HUES64 (cell line): ENCODE data around the gene BCHE.

Experiments
- H3K27ac ChIP-seq: 2 replicates; pipeline ENCODE4 v1.7.0; 2013; ENCODE audit warnings: low read depth, low read length, inconsistent platforms
- H3K27me3 ChIP-seq: 2 replicates; pipeline ENCODE4 v1.6.1; 2013; ENCODE audit warnings: mild to moderate bottlenecking, low read length; ENCODE audit not compliant: insufficient read depth
- H3K36me3 ChIP-seq: 2 replicates; pipeline ENCODE4 v1.6.1; 2013; ENCODE audit warnings: mild to moderate bottlenecking, low read length; ENCODE audit not compliant: insufficient read depth
- H3K4me1 ChIP-seq: 2 replicates; pipeline ENCODE4 v1.6.1; 2013; ENCODE audit warnings: mild to moderate bottlenecking, low read length, moderate library complexity; ENCODE audit not compliant: insufficient read depth
- H3K4me3 ChIP-seq: 2 replicates; pipeline ENCODE4 v1.5.1; 2013; ENCODE audit warnings: mild to moderate bottlenecking, low read length, moderate library complexity
- H3K9ac ChIP-seq: 2 replicates; pipeline ENCODE4 v1.6.1; 2013; ENCODE audit warnings: mild to moderate bottlenecking, low read depth, low read length
- H3K9me3 ChIP-seq: 2 replicates; pipeline ENCODE4 v1.6.1; 2013; ENCODE audit warnings: low read depth, low read length; ENCODE audit not compliant: insufficient read depth
- WGBS: fragments of 150-250, 120-280 bp; methylation state at CpG from one replicate; pipeline ENCODE4 v1.1.7; 2013; ENCODE audit warnings: missing lambda C conversion rate; 5-methylcytosine and 5-hydroxymethylcytosine counted together

The BCHE gene

DNA sequence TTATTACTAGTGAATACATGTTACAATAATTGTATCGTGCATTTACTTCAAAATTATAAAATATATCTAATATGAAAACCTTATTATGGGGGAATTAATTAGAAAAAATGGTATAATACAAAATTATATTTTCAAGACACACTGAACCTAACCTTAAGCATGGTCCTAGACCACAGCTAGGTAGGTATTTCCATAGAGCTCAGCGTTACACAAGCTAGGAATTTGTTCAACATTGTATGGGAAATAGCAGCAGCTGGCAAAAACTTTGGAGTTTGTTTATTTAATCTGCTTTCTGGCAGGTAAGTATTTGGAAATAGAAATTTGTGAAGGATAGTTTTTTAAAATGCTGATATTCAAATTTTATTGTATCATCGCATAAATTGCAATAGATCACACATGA, 52.9 kb downstream of the BCHE start:
- Histone ChIP-seq H3K27ac (no peak overlapping the region), H3K4me3 (no peak overlapping the region), H3K9me3 (no peaks in the 10 kb centered on the region), H3K4me1 (no peaks in the 10 kb centered on the region), H3K9ac (no peak overlapping the region), H3K27me3 (no peaks in the 10 kb centered on the region), H3K36me3 (no peaks in the 10 kb centered on the region)
- 96% methylated on average over 1 of the region's 3 CpGs for WGBS

DNA sequence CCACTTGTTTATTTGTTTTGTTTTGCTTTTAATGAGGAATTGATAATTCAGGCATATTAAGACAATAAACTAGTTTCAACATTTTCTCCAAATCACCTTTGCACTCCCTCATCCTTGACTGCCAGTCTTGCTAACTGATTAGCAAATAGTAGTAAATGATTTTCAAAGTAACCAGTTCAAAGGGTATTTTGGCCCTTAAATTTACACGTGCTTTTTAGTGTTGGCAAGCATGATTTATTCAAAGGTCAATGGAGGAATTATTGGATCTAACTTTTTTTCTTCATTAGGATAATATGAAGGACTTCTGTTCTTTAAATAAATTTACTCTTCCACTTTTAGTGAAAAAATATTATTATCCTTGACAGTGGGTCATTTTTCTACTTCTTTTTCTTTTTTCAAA, 53.8 kb downstream of the BCHE start:
- no peaks in the 10 kb centered on the region for H3K9me3 ChIP-seq
- no peak overlapping the region for H3K4me3 ChIP-seq
- H3K4me1 ChIP-seq = no peaks in the 10 kb centered on the region
- whole genome bisulfite sequencing = 77% methylated on average over 1 of the region's 1 CpG
- no peak overlapping the region for H3K27ac ChIP-seq
- H3K27me3 ChIP-seq = no peaks in the 10 kb centered on the region
- no peak overlapping the region for H3K9ac ChIP-seq
- no peaks in the 10 kb centered on the region for H3K36me3 ChIP-seq

DNA sequence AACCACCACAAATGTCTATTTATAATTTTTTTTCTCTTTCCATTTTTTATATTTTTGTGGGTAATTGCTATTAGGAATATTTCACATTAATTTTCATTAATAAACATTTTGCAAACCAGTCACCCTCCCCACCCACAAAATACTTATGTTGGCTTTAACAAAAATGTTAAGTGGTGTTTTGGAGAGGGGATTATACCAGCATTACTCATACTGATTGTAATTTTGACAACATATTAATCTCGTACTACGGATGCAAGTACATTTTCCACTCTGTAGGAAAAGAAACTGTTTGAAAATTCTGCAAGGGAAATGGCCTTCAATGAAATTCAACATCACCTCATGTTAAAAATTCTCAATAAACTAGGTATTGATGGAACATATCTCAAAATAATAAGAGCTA, 58.3 kb downstream of the BCHE start:
- Histone ChIP-seq H3K36me3 (no peaks in the 10 kb centered on the region), H3K27me3 (no peaks in the 10 kb centered on the region), H3K9me3 (no peaks in the 10 kb centered on the region), H3K4me3 (no peak overlapping the region), H3K27ac (no peak overlapping the region), H3K9ac (no peak overlapping the region), H3K4me1 (no peaks in the 10 kb centered on the region)
- WGBS = 100% methylated on average over 2 of the region's 2 CpGs

DNA sequence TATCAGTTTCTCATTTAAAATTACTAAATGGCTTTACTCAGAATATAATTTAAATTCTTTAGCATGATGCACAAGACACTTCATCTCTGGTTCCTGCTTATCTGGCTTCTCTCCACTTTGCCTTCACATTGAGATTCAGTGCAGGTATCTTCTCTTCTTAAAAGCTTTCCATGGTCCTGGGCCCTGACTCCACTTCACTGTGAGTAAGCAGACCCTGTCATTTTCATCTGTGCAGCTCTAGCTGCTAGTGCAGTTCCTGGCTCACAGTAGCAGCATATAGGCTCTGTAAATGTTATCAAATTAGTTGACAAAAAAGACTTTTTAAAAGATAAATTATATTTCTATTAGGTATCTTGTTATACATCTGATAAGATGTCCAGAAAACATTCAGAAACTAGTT, 58.8 kb downstream of the BCHE start:
- no peak overlapping the region for H3K27ac ChIP-seq
- no peaks in the 10 kb centered on the region for H3K9me3 ChIP-seq
- no peaks in the 10 kb centered on the region for H3K4me1 ChIP-seq
- H3K27me3 ChIP-seq = no peaks in the 10 kb centered on the region
- no peak overlapping the region for H3K4me3 ChIP-seq
- H3K9ac ChIP-seq = no peak overlapping the region
- H3K36me3 ChIP-seq = no peaks in the 10 kb centered on the region

DNA sequence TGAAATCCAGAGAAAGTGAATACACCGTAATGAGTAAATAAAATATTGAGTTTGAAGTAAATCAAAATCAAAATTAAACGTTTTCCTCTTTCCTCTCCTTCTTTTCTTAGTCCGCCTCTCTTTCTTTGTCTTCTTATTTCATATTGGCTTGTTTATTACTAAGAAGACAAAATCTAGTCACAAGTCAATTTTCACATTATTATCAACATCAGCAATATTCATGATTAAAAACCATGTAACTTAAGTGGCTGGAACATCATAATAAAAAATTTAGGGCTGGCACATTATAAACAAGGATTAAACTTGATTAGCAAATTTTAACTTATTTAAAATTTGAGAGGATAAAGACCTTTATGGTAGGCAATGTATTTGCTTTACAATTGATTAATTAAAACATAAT, 61.4 kb downstream of the BCHE start:
- WGBS = no CpG with 5 or more reads among the region's 3 CpGs
- no peaks in the 10 kb centered on the region for H3K36me3 ChIP-seq

DNA sequence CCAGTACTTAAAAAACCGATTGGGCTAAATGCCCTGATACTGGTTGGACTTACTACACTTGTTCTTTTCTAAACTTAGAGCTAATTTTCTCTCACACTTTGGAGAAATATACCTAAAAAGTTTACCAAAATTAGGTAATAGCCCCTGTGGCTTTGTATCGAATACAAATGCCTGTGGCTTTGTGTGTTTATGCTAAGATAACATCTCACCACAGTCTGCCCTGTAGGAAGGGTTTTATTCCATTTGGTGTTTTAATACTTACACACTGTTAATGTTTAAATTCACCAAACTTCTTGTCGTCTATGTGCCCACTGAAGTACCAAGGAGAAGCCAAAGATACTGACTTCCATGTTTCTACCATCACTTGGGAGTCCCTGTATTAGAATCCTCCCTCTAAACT, 66.4 kb downstream of the BCHE start:
- WGBS = 96% methylated on average over 2 of the region's 3 CpGs
- Histone ChIP-seq H3K27me3 (no peaks in the 10 kb centered on the region), H3K36me3 (no peaks in the 10 kb centered on the region), H3K27ac (no peak overlapping the region), H3K4me1 (peaks cover 4% of the 10 kb centered on the region; the same call in 1 of the 2 replicates), H3K4me3 (no peak overlapping the region), H3K9me3 (no peaks in the 10 kb centered on the region), H3K9ac (no peak overlapping the region)

More for the DNA sequence above, 61.4 kb downstream of the BCHE start:
- no peaks in the 10 kb centered on the region for H3K9me3 ChIP-seq
- H3K27me3 ChIP-seq = no peaks in the 10 kb centered on the region
- no peak overlapping the region for H3K4me3 ChIP-seq
- H3K9ac ChIP-seq = no peak overlapping the region
- no peaks in the 10 kb centered on the region for H3K4me1 ChIP-seq
- no peak overlapping the region for H3K27ac ChIP-seq

DNA sequence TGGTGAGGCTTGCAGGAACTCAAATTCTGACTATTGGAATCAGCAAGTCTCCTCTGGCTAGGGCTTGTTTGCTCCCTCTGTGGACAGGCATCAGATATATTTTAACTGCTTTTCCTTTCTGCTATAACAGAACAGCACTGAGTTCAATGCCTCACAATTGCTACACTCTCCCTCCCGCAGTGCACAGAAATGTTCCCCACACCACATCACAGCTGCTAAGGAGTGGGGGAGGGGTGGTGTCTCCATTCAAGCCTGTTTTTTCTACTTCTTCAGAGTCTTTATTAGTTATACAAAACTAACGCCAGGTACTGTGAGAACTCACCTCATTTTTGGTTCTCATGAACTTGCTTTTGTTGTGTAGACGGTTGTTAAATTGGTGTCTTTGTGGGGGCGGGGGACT, 68.5 kb downstream of the BCHE start:
- no peaks in the 10 kb centered on the region for H3K27me3 ChIP-seq
- H3K36me3 ChIP-seq = no peaks in the 10 kb centered on the region
- no peak overlapping the region for H3K4me3 ChIP-seq
- WGBS = 93% methylated on average over 3 of the region's 4 CpGs
- H3K9me3 ChIP-seq = no peaks in the 10 kb centered on the region
- peaks cover 4% of the 10 kb centered on the region; the same call in 1 of the 2 replicates for H3K4me1 ChIP-seq
- no peak overlapping the region for H3K27ac ChIP-seq
- no peak overlapping the region for H3K9ac ChIP-seq

DNA sequence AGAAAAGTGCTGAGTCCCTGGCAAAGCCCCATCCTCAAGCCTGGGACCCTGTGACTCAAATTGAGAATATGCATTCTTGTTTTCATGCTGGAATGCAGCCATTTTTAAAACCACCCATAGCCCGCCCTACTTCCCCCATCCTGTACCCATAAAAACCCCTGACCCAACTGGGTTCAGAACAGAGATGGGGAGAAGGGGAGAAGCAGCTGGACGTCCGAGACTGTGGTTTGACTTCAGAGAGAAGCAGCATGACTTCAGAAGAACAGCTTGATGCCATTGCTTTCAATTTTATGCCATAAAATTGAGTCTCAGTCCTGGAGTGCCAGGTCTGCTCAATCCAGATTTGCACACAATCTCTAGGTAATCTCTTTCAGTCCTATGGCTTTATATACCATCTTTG, 78.2 kb downstream of the BCHE start:
- H3K4me1 ChIP-seq = no peaks in the 10 kb centered on the region
- no peak overlapping the region for H3K27ac ChIP-seq
- WGBS = 90% methylated on average over 3 of the region's 3 CpGs
- no peaks in the 10 kb centered on the region for H3K27me3 ChIP-seq
- no peak overlapping the region for H3K9ac ChIP-seq
- H3K36me3 ChIP-seq = no peaks in the 10 kb centered on the region
- no peaks in the 10 kb centered on the region for H3K9me3 ChIP-seq
- no peak overlapping the region for H3K4me3 ChIP-seq

DNA sequence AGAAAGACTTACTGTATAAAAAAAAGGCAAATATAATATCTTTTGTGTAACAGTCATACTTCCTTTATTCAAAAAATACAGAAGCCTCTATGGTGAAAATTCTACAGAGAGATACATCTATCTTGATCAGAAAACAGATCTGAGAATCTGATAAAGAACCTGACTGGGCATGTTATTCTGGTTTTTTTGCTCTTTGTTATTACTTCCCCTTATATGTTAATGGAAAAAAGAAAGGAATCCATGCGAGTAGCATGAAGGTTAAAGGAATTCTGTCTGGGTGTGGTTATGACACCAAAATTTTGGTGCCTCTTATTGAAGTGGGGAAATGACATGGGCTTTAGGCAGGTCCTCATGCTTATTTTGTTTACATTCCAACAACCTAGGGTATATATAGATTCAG, 81.7 kb downstream of the BCHE start:
- Histone ChIP-seq H3K9me3 (no peaks in the 10 kb centered on the region), H3K4me1 (no peaks in the 10 kb centered on the region), H3K4me3 (no peak overlapping the region), H3K27me3 (no peaks in the 10 kb centered on the region), H3K36me3 (no peaks in the 10 kb centered on the region), H3K27ac (no peak overlapping the region), H3K9ac (no peak overlapping the region)
- WGBS = 93% methylated on average over 1 of the region's 1 CpG

DNA sequence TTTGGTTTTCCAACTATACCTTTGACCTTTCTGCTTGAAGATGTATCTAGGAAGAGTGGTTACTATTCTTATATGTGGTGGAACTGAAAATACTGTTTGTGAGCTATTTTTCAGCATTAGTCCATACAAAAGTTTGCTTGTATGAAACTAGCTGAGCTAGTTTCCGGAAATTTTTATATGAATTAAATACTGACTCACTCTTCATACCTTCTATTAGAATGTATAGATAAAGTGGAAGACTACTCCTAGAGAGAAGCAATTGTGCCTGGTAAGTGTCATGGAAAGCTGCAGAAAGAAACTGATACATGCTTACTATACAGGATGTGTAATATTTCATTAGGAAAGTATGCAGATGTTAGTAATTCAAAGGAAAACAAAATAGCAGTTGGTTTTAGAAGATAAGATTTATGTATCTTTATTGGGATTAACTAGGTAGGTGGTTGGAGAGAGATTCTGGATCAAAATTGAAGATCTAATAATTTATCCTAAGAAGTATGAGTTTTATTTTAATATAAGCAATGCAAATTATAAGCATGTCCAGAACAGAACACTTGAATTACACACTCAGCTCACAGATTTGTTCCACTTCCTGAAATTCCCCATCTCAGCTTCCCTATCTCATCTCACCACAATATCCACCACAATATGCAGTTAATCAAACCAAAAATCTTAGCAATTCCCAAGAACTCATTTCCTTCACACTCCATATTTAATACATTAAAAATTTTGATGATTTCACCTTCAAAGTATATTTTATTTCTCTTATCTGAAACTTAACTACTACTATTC, 82.8 kb downstream of the BCHE start:
- Histone ChIP-seq H3K27ac (no peak overlapping the region), H3K9ac (no peak overlapping the region), H3K27me3 (no peaks in the 10 kb centered on the region), H3K36me3 (no peaks in the 10 kb centered on the region), H3K4me1 (no peaks in the 10 kb centered on the region), H3K9me3 (no peaks in the 10 kb centered on the region), H3K4me3 (no peak overlapping the region)
- no CpG with 5 or more reads among the region's 1 CpG for WGBS

DNA sequence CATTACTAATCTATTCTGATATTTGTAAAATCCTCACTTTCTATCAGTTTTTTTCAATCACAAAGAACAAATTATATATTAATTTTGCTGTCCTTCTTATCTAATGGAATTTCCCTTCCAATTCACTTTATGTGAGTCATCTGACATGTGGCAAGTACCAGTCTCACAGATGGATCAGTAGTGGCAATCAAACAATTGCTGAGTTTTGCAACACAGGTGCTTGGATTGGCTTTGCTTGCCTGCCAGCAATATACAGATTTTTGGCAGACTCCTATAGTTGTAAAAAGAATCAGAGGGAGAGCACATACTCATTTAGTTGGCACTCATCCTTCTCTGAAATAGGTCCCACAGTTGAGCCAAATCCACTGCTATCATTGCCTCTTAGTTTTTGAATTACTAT, 83.7 kb downstream of the BCHE start:
- Histone ChIP-seq H3K27me3 (no peaks in the 10 kb centered on the region), H3K9me3 (no peaks in the 10 kb centered on the region), H3K9ac (no peak overlapping the region), H3K4me3 (no peak overlapping the region), H3K4me1 (no peaks in the 10 kb centered on the region), H3K27ac (no peak overlapping the region), H3K36me3 (no peaks in the 10 kb centered on the region)

DNA sequence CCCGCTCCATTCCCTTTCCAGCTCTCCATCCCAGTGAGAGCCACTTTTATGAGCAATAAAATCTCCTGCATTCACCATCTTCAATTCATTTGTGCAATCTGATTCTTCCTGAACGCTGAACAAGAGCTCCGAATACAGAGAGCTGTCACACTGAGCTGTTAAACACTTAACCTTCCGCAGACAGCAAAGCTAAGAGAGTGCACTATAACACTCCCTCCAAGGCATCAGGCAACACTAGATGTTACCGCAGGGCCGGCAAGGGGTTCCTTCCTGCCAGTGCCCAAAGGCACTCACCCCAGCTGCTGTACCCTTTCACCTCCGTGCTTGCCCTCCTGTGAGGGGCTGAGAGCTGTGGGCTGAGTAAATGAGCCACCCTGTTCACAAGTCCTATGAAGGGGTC, 85.6 kb downstream of the BCHE start:
- H3K4me3 ChIP-seq = no peak overlapping the region
- no peaks in the 10 kb centered on the region for H3K36me3 ChIP-seq
- H3K9ac ChIP-seq = no peak overlapping the region
- H3K9me3 ChIP-seq = no peaks in the 10 kb centered on the region
- 85% methylated on average over 7 of the region's 7 CpGs for WGBS
- no peaks in the 10 kb centered on the region for H3K4me1 ChIP-seq
- H3K27ac ChIP-seq = no peak overlapping the region
- no peaks in the 10 kb centered on the region for H3K27me3 ChIP-seq
